Left lung (tissue), 10 donors: ENCODE data around the gene ZNF215. TPM values are rescaled to one million over a fixed set of nuclear protein-coding genes. Genes with fewer than 3 reads are reported as not detected.
"Not testable (repeated sequence)": the region's sequence is repeated elsewhere in the genome, so short reads cannot be mapped to it uniquely, and the experiment has no call there.

Experiments used
- ATAC-seq: fragments of 200-7000 bp; cut with Tn5 transposase; one replicate; pipeline ENCODE4 v1.9.1; 2020; ENCODE audit warnings: moderate library complexity
- DNase-seq, 4 donors: peaks; one replicate each; pipeline ENCODE4 v3.0.0-alpha.2; 2013 to 2020
- H3K27ac ChIP-seq, 2 donors: fragments of 200-600 bp; sonication (generic) in 1 of 2; one replicate each; pipeline versions ENCODE4 v1.5.0 to v1.8.0; 2020 to 2021
- H3K27me3 ChIP-seq, 2 donors: fragments of 200-600 bp; sonication (generic) in 1 of 2; one replicate each; pipeline versions ENCODE4 v1.5.0 to v1.8.0; 2020 to 2021
- H3K36me3 ChIP-seq, 2 donors: fragments of 200-600 bp; sonication (generic) in 1 of 2; one replicate each; pipeline versions ENCODE4 v1.5.0 to v1.8.0; 2020 to 2021
- H3K4me1 ChIP-seq, 2 donors: fragments of 200-600 bp; one replicate each; pipeline ENCODE4 v1.8.0; 2021
- H3K4me3 ChIP-seq, 2 donors: fragments of 200-600 bp; sonication (generic) in 1 of 2; one replicate each; pipeline versions ENCODE4 v1.5.0 to v1.8.0; 2020 to 2021; ENCODE audit warnings: mild to moderate bottlenecking in 1 of 2
- H3K9me3 ChIP-seq, 2 donors: fragments of 200-600 bp; sonication (generic) in 1 of 2; one replicate each; pipeline versions ENCODE4 v1.5.0 to v1.8.0; 2020 to 2021
- CTCF ChIP-seq, 2 donors: fragments of 200-600 bp; sonication (generic) in 1 of 2; IDR thresholded peaks; one replicate each; pipeline versions ENCODE4 v1.5.0 to v1.8.0; 2021; ENCODE audit warnings: antibody characterized with exemption in 2 of 2
- intact Hi-C, 2 donors: fragments of 100-400 bp; cut with DNase I; formaldehyde crosslinking; loops; one replicate each; pipeline versions ENCODE4 v1.11.2 to v1.14.2; 2022
- polyA plus RNA-seq, 6 donors: library from polyadenylated mRNA; unstranded; fragments of 120-200 nt; gene quantifications; one replicate each; pipeline ENCODE4 v1.2.1, GENCODE V29; 2013; ENCODE audit not compliant: insufficient read length in 6 of 6
- total RNA-seq, 2 donors: library from RNA; stranded (reverse); fragmentation: NEBNext Ultra II Directional; extraction: Animal tissue kit (Norgen Biotek cat#: 25700); gene quantifications; one replicate each; pipeline ENCODE4 v1.2.1, GENCODE V29; 2021
- donor health status: DM: no; HTN: yes; CAD: no.
- donor health status: DM: no; HTN: no; CAD: no.

The ZNF215 gene
- total and polyA plus RNA-seq, 8 donors, result 0.66 to 3.7 (median 1.4) TPM

DNA sequence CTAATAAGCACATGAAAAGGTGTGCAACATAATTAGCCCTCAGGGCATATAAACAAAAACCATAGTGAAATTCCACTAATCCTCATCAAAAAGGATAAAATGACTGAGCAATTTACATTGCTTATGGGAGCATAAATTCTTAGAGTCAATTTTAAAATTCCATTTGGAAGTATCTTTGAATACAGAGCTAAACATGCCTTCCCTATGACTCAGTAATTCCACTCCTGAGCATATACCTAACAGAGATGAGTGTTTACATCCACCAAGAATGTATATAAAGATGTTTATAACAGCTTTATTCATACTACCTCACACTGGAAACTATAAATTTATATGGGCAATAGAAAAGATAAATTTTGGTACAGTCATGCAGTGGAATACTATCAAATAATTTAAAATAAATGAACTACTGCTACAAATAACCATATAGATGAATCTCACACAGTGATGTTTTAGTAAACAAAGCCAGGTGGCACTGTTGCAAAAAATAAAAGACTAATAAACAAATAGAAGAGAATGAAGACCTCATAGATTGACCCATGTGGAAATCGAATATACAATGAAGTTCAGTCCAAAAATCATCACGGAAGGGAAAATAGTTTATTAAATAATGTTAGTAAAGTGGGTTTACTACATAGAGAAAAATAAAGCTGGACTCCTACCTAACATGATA is 25.8 kb upstream of the ZNF215 start:
- ATAC-seq (no peak), DNase-seq (no peak)
- intact Hi-C loops, result no loop called here
- Histone ChIP-seq H3K9me3 (no peaks in the 10 kb centered on the region), H3K4me1 (no peaks in the 10 kb centered on the region), H3K4me3 (no peak overlapping the region), H3K27me3 (no peaks in the 10 kb centered on the region), H3K27ac (no peak overlapping the region), H3K36me3 (no peaks in the 10 kb centered on the region)
- TF ChIP-seq CTCF (IDR thresholded peaks at IDR 0.05), result no peak

- intact Hi-C loops, H3K4me3 ChIP-seq, H3K27ac ChIP-seq, H3K27me3 ChIP-seq, DNase-seq, H3K9me3 ChIP-seq, H3K4me1 ChIP-seq, H3K36me3 ChIP-seq, ATAC-seq: not testable (repeated sequence)
These were observed 21.4 kb upstream of the ZNF215 start for GRCh38 chr11:6904804-6905203.

DNA sequence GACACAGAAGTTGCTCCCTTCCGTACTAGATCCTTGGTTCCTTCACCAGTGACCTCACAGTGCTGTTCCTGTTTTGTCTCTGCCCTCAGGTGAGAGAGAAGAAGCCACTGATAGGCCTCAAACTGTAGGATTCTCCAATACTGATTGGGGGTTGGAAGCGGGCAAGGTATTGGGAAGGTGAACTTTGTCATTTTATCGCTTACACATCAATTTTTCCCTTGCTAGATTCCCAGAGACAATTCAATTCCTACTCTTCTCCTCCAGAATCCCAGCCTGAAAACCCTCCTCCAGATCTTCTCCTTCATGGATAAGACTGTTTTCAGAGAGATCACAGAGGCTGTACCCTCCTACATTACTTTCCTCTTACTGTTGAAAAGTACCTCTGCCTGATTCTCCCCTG is 14.8 kb upstream of the ZNF215 start:
- no peaks in the 10 kb centered on the region for H3K9me3 ChIP-seq
- intact Hi-C loops, result no loop called here
- no peak for ATAC-seq
- H3K36me3 ChIP-seq, result no peaks in the 10 kb centered on the region
- no peak overlapping the region for H3K4me3 ChIP-seq
- no peak for DNase-seq
- H3K27ac ChIP-seq, result no peak overlapping the region
- H3K27me3 ChIP-seq, result no peaks in the 10 kb centered on the region
- TF ChIP-seq CTCF (IDR thresholded peaks at IDR 0.05), result no peak
- no peaks in the 10 kb centered on the region for H3K4me1 ChIP-seq

DNA sequence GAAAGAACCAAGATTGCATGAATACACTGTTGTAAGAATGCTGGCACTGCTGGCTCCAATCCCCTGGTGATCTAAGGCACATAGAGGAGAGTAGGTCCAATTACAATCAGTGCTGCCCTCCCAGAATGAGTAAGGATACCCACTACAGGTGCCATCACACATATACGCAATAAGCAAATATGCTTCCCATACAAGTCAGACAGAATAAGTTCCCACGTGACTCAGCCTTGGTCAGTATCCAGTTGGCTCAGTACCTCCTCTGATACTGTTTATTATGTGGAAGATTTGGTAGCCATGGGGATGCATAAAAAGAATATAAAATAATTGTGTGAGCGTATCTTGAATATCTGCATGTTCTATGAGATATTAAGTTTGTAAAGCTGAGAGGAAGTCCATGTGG is 14.3 kb upstream of the ZNF215 start:
- DNase-seq (peak in 1 of 4 donors; percentile 18), ATAC-seq (no peak)
- intact Hi-C loops, result no loop called here

DNA sequence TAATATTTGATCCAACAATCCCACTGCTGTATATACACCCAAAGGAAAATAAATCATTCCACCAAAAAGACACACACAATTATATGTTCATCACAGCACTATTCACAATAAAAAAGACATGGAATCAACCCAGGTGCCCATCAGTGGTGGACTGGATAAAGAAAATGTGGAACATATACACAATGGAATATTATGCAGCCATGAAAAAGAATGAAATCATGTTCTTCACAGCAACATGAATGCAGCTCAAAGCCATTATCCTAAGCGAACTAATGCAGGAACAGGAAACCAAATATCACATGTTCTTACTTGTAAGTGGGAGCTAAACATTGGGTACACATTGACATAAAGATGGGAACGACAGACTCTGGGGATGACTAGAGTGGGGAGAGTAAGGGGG is 6.5 kb upstream of the ZNF215 start:
- no peak overlapping the region for H3K27ac ChIP-seq
- ATAC-seq, result no peak
- no peaks in the 10 kb centered on the region for H3K36me3 ChIP-seq
- no peaks in the 10 kb centered on the region for H3K9me3 ChIP-seq
- no peak for DNase-seq
- TF ChIP-seq CTCF (IDR thresholded peaks at IDR 0.05), result no peak
- intact Hi-C loops, result no loop called here
- no peaks in the 10 kb centered on the region for H3K4me1 ChIP-seq
- H3K27me3 ChIP-seq, result no peaks in the 10 kb centered on the region
- no peak overlapping the region for H3K4me3 ChIP-seq

More for the DNA sequence above, 14.3 kb upstream of the ZNF215 start:
- no peaks in the 10 kb centered on the region for H3K27me3 ChIP-seq
- no peaks in the 10 kb centered on the region for H3K36me3 ChIP-seq
- H3K4me3 ChIP-seq, result no peak overlapping the region
- no peak for TF ChIP-seq CTCF (IDR thresholded peaks at IDR 0.05)
- no peak overlapping the region for H3K27ac ChIP-seq
- H3K4me1 ChIP-seq, result no peaks in the 10 kb centered on the region
- no peaks in the 10 kb centered on the region for H3K9me3 ChIP-seq

- H3K4me1 ChIP-seq, result no peaks in the 10 kb centered on the region
- DNase-seq, result no peak
- H3K4me3 ChIP-seq, result no peak within 1 kb of the TSS
- no peaks in the 10 kb centered on the region for H3K9me3 ChIP-seq
- intact Hi-C loops, result no loop called here
- ATAC-seq, result no peak
- H3K27me3 ChIP-seq, result no peaks in the 10 kb centered on the region
- no peaks in the 10 kb centered on the region for H3K36me3 ChIP-seq
- no peak for TF ChIP-seq CTCF (IDR thresholded peaks at IDR 0.05)
- no peak within 1 kb of the TSS for H3K27ac ChIP-seq
These were observed 5.5 kb upstream of the ZNF215 start, which contains the start of gene OR2D3 for GRCh38 chr11:6920702-6921101. Gene OR2D3 (plus strand): TSS chr11:6921002. CDS start chr11:6921002, 0 bp downstream.
